Mesenchymal stem cell (in vitro differentiated cells and primary cell): Measurements from ENCODE around the gene SMTN. TPM values are rescaled to one million over a fixed set of nuclear protein-coding genes. Genes with fewer than 3 reads are reported as not detected.

Experiments used
- DNase-seq: peaks from one replicate; pipeline ENCODE4 v3.0.0-alpha.2; 2013
- H2AFZ ChIP-seq: one replicate; pipeline ENCODE4 v1.6.1; 2013; ENCODE audit warnings: low read depth, mild to moderate bottlenecking, control low read depth, inconsistent platforms, low read length, moderate library complexity
- H2AK5ac ChIP-seq: 2 replicates; pipeline ENCODE4 v1.6.1; 2013; ENCODE audit warnings: low read length, moderate library complexity, mild to moderate bottlenecking, inconsistent platforms; ENCODE audit not compliant: severe bottlenecking
- H2BK120ac ChIP-seq: one replicate; pipeline ENCODE4 v1.6.1; 2013; ENCODE audit warnings: low read depth, mild to moderate bottlenecking, inconsistent platforms, low read length, moderate library complexity
- H2BK12ac ChIP-seq, 2 experiments: one replicate each; pipeline ENCODE4 v1.6.1; 2013; ENCODE audit warnings: inconsistent platforms in 2 of 2, low read length in 2 of 2, mild to moderate bottlenecking in 2 of 2, moderate library complexity in 2 of 2, control low read depth in 1 of 2
- H2BK15ac ChIP-seq: one replicate; pipeline ENCODE4 v1.6.1; 2013; ENCODE audit warnings: mild to moderate bottlenecking, low read depth, inconsistent platforms; ENCODE audit not compliant: poor library complexity, severe bottlenecking
- H2BK5ac ChIP-seq: 2 replicates; pipeline ENCODE4 v1.6.1; 2013; ENCODE audit warnings: low read depth, mild to moderate bottlenecking, low read length, control low read depth, inconsistent platforms; ENCODE audit not compliant: poor library complexity, severe bottlenecking
- H3K14ac ChIP-seq, 2 experiments: one replicate each; pipeline ENCODE4 v1.6.1; 2013; ENCODE audit warnings: inconsistent platforms in 2 of 2, low read length in 2 of 2, control low read depth in 1 of 2, mild to moderate bottlenecking in 1 of 2, moderate library complexity in 1 of 2
- H3K18ac ChIP-seq, 2 experiments: one replicate each; pipeline ENCODE4 v1.6.1; 2013; ENCODE audit warnings: inconsistent platforms in 2 of 2, low read length in 2 of 2, control low read depth in 1 of 2, low read depth in 1 of 2, mild to moderate bottlenecking in 1 of 2
- H3K23ac ChIP-seq, 2 experiments: one replicate each; pipeline ENCODE4 v1.6.1; 2013; ENCODE audit warnings: inconsistent platforms in 2 of 2, low read length in 2 of 2, mild to moderate bottlenecking in 2 of 2, moderate library complexity in 2 of 2, control low read depth in 1 of 2
- H3K27ac ChIP-seq: 2 replicates; pipeline ENCODE4 v1.5.1; 2013; ENCODE audit warnings: mild to moderate bottlenecking, moderate library complexity, low read length, control low read depth, inconsistent platforms; ENCODE audit not compliant: poor library complexity, severe bottlenecking
- H3K27me3 ChIP-seq, 2 experiments: 2 replicates each; pipeline versions ENCODE4 v1.6.1 to v1.7.0; 2013; ENCODE audit warnings: low read length in 2 of 2, mild to moderate bottlenecking in 2 of 2, moderate library complexity in 2 of 2, control low read depth in 1 of 2, inconsistent platforms in 1 of 2; ENCODE audit not compliant: control insufficient read depth in 1 of 2, insufficient read depth in 1 of 2
- H3K36me3 ChIP-seq, 2 experiments: 2 replicates each; pipeline versions ENCODE4 v1.6.1 to v1.7.0; 2013; ENCODE audit warnings: low read length in 2 of 2, control low read depth in 1 of 2, inconsistent platforms in 1 of 2, low read depth in 1 of 2, mild to moderate bottlenecking in 1 of 2; ENCODE audit not compliant: insufficient read depth in 2 of 2, control insufficient read depth in 1 of 2
- H3K4ac ChIP-seq, 2 experiments: one replicate each; pipeline ENCODE4 v1.6.1; 2013; ENCODE audit warnings: inconsistent platforms in 2 of 2, low read length in 2 of 2, mild to moderate bottlenecking in 2 of 2, moderate library complexity in 2 of 2, control low read depth in 1 of 2, low read depth in 1 of 2
- H3K4me1 ChIP-seq: 2 replicates; pipeline ENCODE4 v1.6.1; 2013; ENCODE audit warnings: low read depth, low read length, control low read depth; ENCODE audit not compliant: control insufficient read depth, insufficient read depth
- H3K4me2 ChIP-seq: 2 replicates; pipeline ENCODE4 v1.6.1; 2013; ENCODE audit warnings: low read length, mild to moderate bottlenecking, inconsistent platforms; ENCODE audit not compliant: poor library complexity, severe bottlenecking
- H3K4me3 ChIP-seq, 2 experiments: 2 replicates each; pipeline versions ENCODE4 v1.5.1 to v1.7.0; 2013; ENCODE audit warnings: low read length in 2 of 2, mild to moderate bottlenecking in 2 of 2, control low read depth in 1 of 2, low read depth in 1 of 2; ENCODE audit not compliant: insufficient read depth in 1 of 2
- H3K79me1 ChIP-seq: replicated peaks from 2 replicates; pipeline ENCODE4 v1.6.1; 2013; ENCODE audit warnings: mild to moderate bottlenecking, control low read depth, low read length, inconsistent platforms; ENCODE audit not compliant: poor library complexity, severe bottlenecking
- H3K9ac ChIP-seq: 2 replicates; pipeline ENCODE4 v1.7.0; 2013; ENCODE audit warnings: mild to moderate bottlenecking, low read length, moderate library complexity
- H3K9me3 ChIP-seq: 2 replicates; pipeline ENCODE4 v1.7.0; 2013; ENCODE audit warnings: mild to moderate bottlenecking, low read length; ENCODE audit not compliant: control insufficient read depth
- H4K8ac ChIP-seq: one replicate; pipeline ENCODE4 v1.6.1; 2013; ENCODE audit warnings: inconsistent platforms, mild to moderate bottlenecking, low read length, moderate library complexity
- H4K91ac ChIP-seq: one replicate; pipeline ENCODE4 v1.6.1; 2013; ENCODE audit warnings: mild to moderate bottlenecking, low read length, inconsistent platforms
- WGBS: methylation state at CpG from one replicate; pipeline ENCODE4 v1.1.7; 2013; ENCODE audit warnings: mixed read lengths; 5-methylcytosine and 5-hydroxymethylcytosine counted together
- polyA plus RNA-seq, 2 experiments: library from polyadenylated mRNA; stranded (reverse); fragments of 200-250 nt; gene quantifications; one replicate each; pipeline ENCODE4 v1.2.3, GENCODE V29; 2013

Gene SMTN
- polyA plus RNA-seq (2013, experiment 1 of 2), result 71.2 TPM
- 67.2 TPM for polyA plus RNA-seq (2013, experiment 2 of 2)

- Histone ChIP-seq H3K36me3 (peaks cover 8 to 17% of the 10 kb centered on the region in 2 experiments), H2AFZ (peak within 1 kb of the TSS; percentile 67), H2BK5ac (peak within 1 kb of the TSS; percentile 77), H2BK15ac (peak within 1 kb of the TSS; percentile 89), H3K4me1 (peaks cover 39% of the 10 kb centered on the region), H2AK5ac (peak within 1 kb of the TSS; percentile 14), H3K9me3 (no peaks in the 10 kb centered on the region), H3K4me2 (peak within 1 kb of the TSS; percentile 81), H3K4me3 (peak within 1 kb of the TSS; percentile 83 to 94), H2BK12ac (peak within 1 kb of the TSS in 1 of 2 experiments; percentile 7), H3K18ac (peak within 1 kb of the TSS; percentile 84 to 97), H2BK120ac (no peak within 1 kb of the TSS), H3K79me1 (peaks cover 2% of the 10 kb centered on the region), H4K91ac (peak within 1 kb of the TSS; percentile 76), H3K27ac (peak within 1 kb of the TSS; percentile 74), H4K8ac (peak within 1 kb of the TSS; percentile 86), H3K27me3 (no peaks in the 10 kb centered on the region), H3K9ac (peak within 1 kb of the TSS; percentile 95), H3K23ac (no peak within 1 kb of the TSS), H3K4ac (peak within 1 kb of the TSS; percentile 43 to 76), H3K14ac (peak within 1 kb of the TSS in 1 of 2 experiments; percentile 93)
- WGBS, result under 1% methylated on average over 56 of the region's 63 CpGs
- peak; percentile 92 for DNase-seq
Observed at GRCh38 chr22:31080848-31081649, at the start of gene SMTN. SMTN (plus strand) TSS chr22:31081318; CDS start chr22:31083259, 1,941 bp downstream.

DNA sequence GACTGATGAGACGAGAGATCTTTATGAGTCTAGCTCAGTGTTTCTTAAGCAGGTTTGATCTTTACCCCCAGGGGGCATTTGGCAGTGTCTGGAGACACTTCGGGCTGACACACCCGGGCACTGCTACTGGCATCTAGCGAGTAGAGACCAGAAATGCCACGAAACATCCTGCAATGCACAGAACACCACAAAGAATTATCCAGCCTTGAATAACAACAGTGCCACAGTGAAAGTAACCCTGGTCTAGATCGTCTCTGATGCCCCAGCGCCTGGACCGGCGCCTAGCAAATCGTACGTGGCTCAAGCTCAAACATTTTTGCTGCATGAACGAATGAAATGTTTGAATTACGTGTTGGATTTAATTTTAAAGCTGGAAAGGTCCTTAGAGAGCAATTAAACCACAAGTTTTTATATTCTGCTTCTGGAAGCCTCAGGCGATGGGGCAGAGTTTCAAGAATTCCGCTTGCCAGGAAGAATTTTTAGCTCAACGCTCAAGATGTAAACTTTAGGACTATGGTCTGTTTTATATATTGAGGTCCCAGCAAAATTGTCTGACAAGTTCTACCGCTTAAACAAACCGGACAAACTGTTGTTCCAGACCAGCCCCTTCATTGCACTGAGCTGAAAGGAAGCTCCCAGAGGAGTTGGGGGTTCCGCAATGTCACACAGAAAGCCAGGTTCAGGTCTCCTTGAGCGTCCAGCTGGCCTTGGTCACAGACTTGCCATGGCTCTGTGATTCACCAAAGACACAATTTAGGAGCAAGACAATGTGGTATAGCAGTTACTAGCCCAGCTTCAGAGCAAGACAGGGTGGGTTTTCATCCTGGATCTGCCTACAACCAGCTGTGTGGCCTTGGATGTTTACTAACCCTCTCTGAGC, 44.2 kb upstream of the SMTN start:
- Histone ChIP-seq H2BK15ac (no peak overlapping the region), H2AFZ (no peak overlapping the region), H3K9me3 (peaks cover 2% of the 10 kb centered on the region), H3K27me3 (peaks cover 0 to 9% of the 10 kb centered on the region in 2 experiments), H2BK5ac (no peak overlapping the region), H4K8ac (peak overlapping the region; percentile 19), H3K36me3 (no peaks in the 10 kb centered on the region), H2BK12ac (peak overlapping the region in 1 of 2 experiments; percentile 37), H3K14ac (no peak overlapping the region), H3K18ac (peak overlapping the region in 1 of 2 experiments; percentile 69), H3K4ac (no peak overlapping the region), H3K9ac (peak overlapping the region; percentile 72), H3K4me2 (no peak overlapping the region), H3K23ac (no peak overlapping the region), H3K27ac (no peak overlapping the region), H4K91ac (peak overlapping the region; percentile 64), H3K4me3 (peak overlapping the region in 1 of 2 experiments; percentile 70), H2BK120ac (no peak overlapping the region), H3K4me1 (no peaks in the 10 kb centered on the region), H2AK5ac (no peak overlapping the region), H3K79me1 (no peaks in the 10 kb centered on the region)
- DNase-seq, result peak; percentile 50
- 58% methylated on average over 20 of the region's 20 CpGs for WGBS

GRCh38 chr22:31038686-31039085, 42.4 kb upstream of the SMTN start:
- H2BK12ac ChIP-seq, result peak overlapping the region in 1 of 2 experiments; percentile 86
- H3K36me3 ChIP-seq, result no peaks in the 10 kb centered on the region
- H3K27ac ChIP-seq, result no peak overlapping the region
- no peak overlapping the region for H3K14ac ChIP-seq
- peak overlapping the region in 1 of 2 experiments; percentile 92 for H3K18ac ChIP-seq
- H2AK5ac ChIP-seq, result no peak overlapping the region
- 71% methylated on average over 1 of the region's 1 CpG for WGBS
- H2BK15ac ChIP-seq, result no peak overlapping the region
- H3K4ac ChIP-seq, result peak overlapping the region in 1 of 2 experiments; percentile 73
- H3K4me2 ChIP-seq, result no peak overlapping the region
- no peak overlapping the region for H2AFZ ChIP-seq
- no peaks in the 10 kb centered on the region for H3K79me1 ChIP-seq
- no peak overlapping the region for H3K4me3 ChIP-seq
- no peak overlapping the region for H2BK120ac ChIP-seq
- H3K9ac ChIP-seq, result peak overlapping the region; percentile 70
- H3K27me3 ChIP-seq, result peaks cover 0 to 9% of the 10 kb centered on the region in 2 experiments
- no peak overlapping the region for H3K23ac ChIP-seq
- H4K91ac ChIP-seq, result no peak overlapping the region
- no peak for DNase-seq
- H3K9me3 ChIP-seq, result peaks cover 2% of the 10 kb centered on the region
- no peak overlapping the region for H2BK5ac ChIP-seq
- no peaks in the 10 kb centered on the region for H3K4me1 ChIP-seq
- no peak overlapping the region for H4K8ac ChIP-seq
